Fibroblast of lung (primary cell): ENCODE data around the gene CDV3.

Experiments used
- EZH2 ChIP-seq: IDR thresholded peaks from 2 replicates; pipeline ENCODE4 v1.5.1; 2012; ENCODE audit warnings: low read length, control low read depth, mild to moderate bottlenecking; ENCODE audit errors: missing control alignments
- TF ChIP-seq, protein P1 (sequence below), 2 donors: IDR thresholded peaks in 1 of 2; conservative IDR thresholded peaks in 1 of 2; 1 replicate in 1 of 2; 2 replicates in 1 of 2; pipeline ENCODE4 v1.5.1; 2011 to 2012; ENCODE audit warnings: low read length in 2 of 2, control low read depth in 1 of 2, inconsistent platforms in 1 of 2, low read depth in 1 of 2, mild to moderate bottlenecking in 1 of 2

- TF ChIP-seq, protein P1, sequence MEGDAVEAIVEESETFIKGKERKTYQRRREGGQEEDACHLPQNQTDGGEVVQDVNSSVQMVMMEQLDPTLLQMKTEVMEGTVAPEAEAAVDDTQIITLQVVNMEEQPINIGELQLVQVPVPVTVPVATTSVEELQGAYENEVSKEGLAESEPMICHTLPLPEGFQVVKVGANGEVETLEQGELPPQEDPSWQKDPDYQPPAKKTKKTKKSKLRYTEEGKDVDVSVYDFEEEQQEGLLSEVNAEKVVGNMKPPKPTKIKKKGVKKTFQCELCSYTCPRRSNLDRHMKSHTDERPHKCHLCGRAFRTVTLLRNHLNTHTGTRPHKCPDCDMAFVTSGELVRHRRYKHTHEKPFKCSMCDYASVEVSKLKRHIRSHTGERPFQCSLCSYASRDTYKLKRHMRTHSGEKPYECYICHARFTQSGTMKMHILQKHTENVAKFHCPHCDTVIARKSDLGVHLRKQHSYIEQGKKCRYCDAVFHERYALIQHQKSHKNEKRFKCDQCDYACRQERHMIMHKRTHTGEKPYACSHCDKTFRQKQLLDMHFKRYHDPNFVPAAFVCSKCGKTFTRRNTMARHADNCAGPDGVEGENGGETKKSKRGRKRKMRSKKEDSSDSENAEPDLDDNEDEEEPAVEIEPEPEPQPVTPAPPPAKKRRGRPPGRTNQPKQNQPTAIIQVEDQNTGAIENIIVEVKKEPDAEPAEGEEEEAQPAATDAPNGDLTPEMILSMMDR (conservative IDR thresholded peaks at IDR 0.05 in 1 of 2, IDR thresholded peaks at IDR 0.05 in 1 of 2; ENCODE audit: low read depth in 1 of 2, low read length in 2 of 2) = no peak
- TF ChIP-seq EZH2 = no peak
Observed at GRCh38 chr3:133535971-133536881, 37.3 kb upstream of the CDV3 start.
